Stomach smooth muscle (tissue), 2 donors: Measurements from ENCODE around the gene CFAP77.

Experiments
- H3K27ac ChIP-seq: one replicate; pipeline ENCODE4 v1.7.0; 2013; ENCODE audit warnings: mild to moderate bottlenecking, low read length, inconsistent platforms
- H3K27me3 ChIP-seq, 2 donors: one replicate each; pipeline ENCODE4 v1.7.0; 2013; ENCODE audit warnings: low read length in 2 of 2; ENCODE audit not compliant: insufficient read depth in 2 of 2, control insufficient read depth in 1 of 2
- H3K36me3 ChIP-seq, 2 donors: one replicate each; pipeline ENCODE4 v1.7.0; 2013; ENCODE audit warnings: low read length in 2 of 2; ENCODE audit not compliant: control insufficient read depth in 2 of 2, insufficient read depth in 2 of 2
- H3K4me1 ChIP-seq: one replicate; pipeline ENCODE4 v1.7.0; 2013; ENCODE audit warnings: low read length; ENCODE audit not compliant: control insufficient read depth, insufficient read depth
- H3K4me3 ChIP-seq, 2 donors: one replicate each; pipeline ENCODE4 v1.7.0; 2013; ENCODE audit warnings: low read length in 2 of 2
- H3K9ac ChIP-seq, 2 donors: one replicate each; pipeline ENCODE4 v1.7.0; 2013; ENCODE audit warnings: low read length in 2 of 2, mild to moderate bottlenecking in 1 of 2
- H3K9me3 ChIP-seq, 2 donors: one replicate each; pipeline ENCODE4 v1.7.0; 2013; ENCODE audit warnings: low read length in 2 of 2; ENCODE audit not compliant: control insufficient read depth in 2 of 2
- donor health status: healthy.
- donor health status: Pancreatic carcinoma.

Gene CFAP77

GRCh38 chr9:132596200-132596599, 186.2 kb downstream of the CFAP77 start:
- Histone ChIP-seq H3K27me3 (peaks cover 7% of the 10 kb centered on the region in 2 donors), H3K9me3 (no peaks in the 10 kb centered on the region), H3K36me3 (peaks cover 17 to 33% of the 10 kb centered on the region in 2 donors), H3K9ac (no peak overlapping the region), H3K4me1 (no peaks in the 10 kb centered on the region), H3K4me3 (no peak overlapping the region), H3K27ac (no peak overlapping the region)

- peaks cover 0 to 5% of the 10 kb centered on the region in 2 donors for H3K27me3 ChIP-seq
Observed at GRCh38 chr9:132597073-132597775, 187.2 kb downstream of the CFAP77 start.

GRCh38 chr9:132600326-132600984, 190.4 kb downstream of the CFAP77 start:
- no peaks in the 10 kb centered on the region for H3K27me3 ChIP-seq
- no peaks in the 10 kb centered on the region for H3K4me1 ChIP-seq
- no peak overlapping the region for H3K27ac ChIP-seq
- no peaks in the 10 kb centered on the region for H3K9me3 ChIP-seq
- H3K36me3 ChIP-seq: peaks cover 29 to 43% of the 10 kb centered on the region in 2 donors
- H3K4me3 ChIP-seq: no peak overlapping the region
- no peak overlapping the region for H3K9ac ChIP-seq

More at GRCh38 chr9:132597073-132597775, 187.2 kb downstream of the CFAP77 start:
- no peak overlapping the region for H3K9ac ChIP-seq
- H3K36me3 ChIP-seq: peaks cover 21 to 37% of the 10 kb centered on the region in 2 donors
- H3K9me3 ChIP-seq: no peaks in the 10 kb centered on the region
- H3K4me3 ChIP-seq: no peak overlapping the region
- no peak overlapping the region for H3K27ac ChIP-seq
- H3K4me1 ChIP-seq: no peaks in the 10 kb centered on the region

- peaks cover 37 to 50% of the 10 kb centered on the region in 2 donors for H3K36me3 ChIP-seq
- H3K4me1 ChIP-seq: no peaks in the 10 kb centered on the region
- H3K9ac ChIP-seq: no peak overlapping the region
- no peaks in the 10 kb centered on the region for H3K27me3 ChIP-seq
- H3K27ac ChIP-seq: no peak overlapping the region
- no peak overlapping the region for H3K4me3 ChIP-seq
- H3K9me3 ChIP-seq: no peaks in the 10 kb centered on the region
Observed at GRCh38 chr9:132602207-132602606, 192.2 kb downstream of the CFAP77 start.

- no peak overlapping the region for H3K27ac ChIP-seq
- no peak overlapping the region for H3K9ac ChIP-seq
- no peaks in the 10 kb centered on the region for H3K4me1 ChIP-seq
- peaks cover 43 to 51% of the 10 kb centered on the region in 2 donors for H3K36me3 ChIP-seq
- H3K4me3 ChIP-seq: no peak overlapping the region
- no peaks in the 10 kb centered on the region for H3K9me3 ChIP-seq
- H3K27me3 ChIP-seq: no peaks in the 10 kb centered on the region
Observed at GRCh38 chr9:132605387-132605786, 195.4 kb downstream of the CFAP77 start.

- Histone ChIP-seq H3K9me3 (no peaks in the 10 kb centered on the region), H3K4me1 (no peaks in the 10 kb centered on the region), H3K9ac (no peak overlapping the region), H3K4me3 (no peak overlapping the region), H3K36me3 (peaks cover 44 to 53% of the 10 kb centered on the region in 2 donors), H3K27ac (no peak overlapping the region), H3K27me3 (no peaks in the 10 kb centered on the region)
Observed at GRCh38 chr9:132606066-132606465, 196.1 kb downstream of the CFAP77 start.

GRCh38 chr9:132609184-132609583, 199.2 kb downstream of the CFAP77 start:
- Histone ChIP-seq H3K4me3 (no peak overlapping the region), H3K9me3 (no peaks in the 10 kb centered on the region), H3K9ac (no peak overlapping the region), H3K27me3 (no peaks in the 10 kb centered on the region), H3K4me1 (no peaks in the 10 kb centered on the region), H3K36me3 (peaks cover 41 to 54% of the 10 kb centered on the region in 2 donors), H3K27ac (no peak overlapping the region)

GRCh38 chr9:132609829-132610228, 199.8 kb downstream of the CFAP77 start:
- peaks cover 47 to 53% of the 10 kb centered on the region in 2 donors for H3K36me3 ChIP-seq
- no peak overlapping the region for H3K27ac ChIP-seq
- no peak overlapping the region for H3K9ac ChIP-seq
- H3K27me3 ChIP-seq: no peaks in the 10 kb centered on the region
- no peaks in the 10 kb centered on the region for H3K9me3 ChIP-seq
- no peaks in the 10 kb centered on the region for H3K4me1 ChIP-seq
- H3K4me3 ChIP-seq: no peak overlapping the region

GRCh38 chr9:132610661-132611060, 200.7 kb downstream of the CFAP77 start:
- Histone ChIP-seq H3K27ac (no peak overlapping the region), H3K4me3 (no peak overlapping the region), H3K9ac (no peak overlapping the region)

GRCh38 chr9:132614324-132614723, 204.3 kb downstream of the CFAP77 start:
- Histone ChIP-seq H3K4me3 (no peak overlapping the region), H3K4me1 (no peaks in the 10 kb centered on the region), H3K9me3 (no peaks in the 10 kb centered on the region), H3K9ac (no peak overlapping the region), H3K27me3 (no peaks in the 10 kb centered on the region), H3K36me3 (peaks cover 41 to 46% of the 10 kb centered on the region in 2 donors), H3K27ac (no peak overlapping the region)

More at GRCh38 chr9:132610661-132611060, 200.7 kb downstream of the CFAP77 start:
- Histone ChIP-seq H3K36me3 (peaks cover 48 to 52% of the 10 kb centered on the region in 2 donors), H3K4me1 (no peaks in the 10 kb centered on the region), H3K27me3 (no peaks in the 10 kb centered on the region), H3K9me3 (no peaks in the 10 kb centered on the region)

- Histone ChIP-seq H3K4me3 (no peak overlapping the region), H3K4me1 (no peaks in the 10 kb centered on the region), H3K9me3 (no peaks in the 10 kb centered on the region), H3K9ac (no peak overlapping the region), H3K27ac (no peak overlapping the region), H3K36me3 (peaks cover 30 to 38% of the 10 kb centered on the region in 2 donors), H3K27me3 (no peaks in the 10 kb centered on the region)
Observed at GRCh38 chr9:132615774-132616173, 205.8 kb downstream of the CFAP77 start.
